Measurements from ENCODE around the gene CXCL9.
"Not testable (repeated sequence)": the region's sequence is repeated elsewhere in the genome, so short reads cannot be mapped to it uniquely, and the experiment has no call there.

DNA sequence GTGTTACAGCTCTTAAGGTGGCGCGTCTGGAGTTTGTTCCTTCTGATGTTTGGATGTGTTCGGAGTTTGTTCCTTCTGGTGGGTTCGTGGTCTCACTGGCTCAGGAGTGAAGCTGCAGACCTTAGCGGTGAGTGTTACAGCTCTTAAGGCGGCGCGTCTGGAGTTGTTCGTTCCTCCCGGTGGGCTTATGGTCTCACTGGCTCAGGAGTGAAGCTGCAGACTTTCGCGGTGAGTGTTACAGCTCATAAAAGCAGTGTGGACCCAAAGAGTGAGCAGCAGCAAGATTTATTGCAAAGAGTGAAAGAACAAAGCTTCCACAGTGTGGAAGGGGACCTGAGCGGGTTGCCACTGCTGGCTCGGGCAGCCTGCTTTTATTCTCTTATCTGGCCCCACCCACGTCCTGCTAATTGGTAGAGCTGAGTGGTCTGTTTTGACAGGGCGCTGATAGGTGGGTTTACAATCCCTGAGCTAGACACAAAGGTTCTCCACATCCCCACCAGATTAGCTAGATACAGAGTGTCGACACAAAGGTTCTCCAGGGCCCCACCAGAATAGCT, 42.6 kb upstream of the CXCL9 start:
- TF ChIP-seq, protein P1, sequence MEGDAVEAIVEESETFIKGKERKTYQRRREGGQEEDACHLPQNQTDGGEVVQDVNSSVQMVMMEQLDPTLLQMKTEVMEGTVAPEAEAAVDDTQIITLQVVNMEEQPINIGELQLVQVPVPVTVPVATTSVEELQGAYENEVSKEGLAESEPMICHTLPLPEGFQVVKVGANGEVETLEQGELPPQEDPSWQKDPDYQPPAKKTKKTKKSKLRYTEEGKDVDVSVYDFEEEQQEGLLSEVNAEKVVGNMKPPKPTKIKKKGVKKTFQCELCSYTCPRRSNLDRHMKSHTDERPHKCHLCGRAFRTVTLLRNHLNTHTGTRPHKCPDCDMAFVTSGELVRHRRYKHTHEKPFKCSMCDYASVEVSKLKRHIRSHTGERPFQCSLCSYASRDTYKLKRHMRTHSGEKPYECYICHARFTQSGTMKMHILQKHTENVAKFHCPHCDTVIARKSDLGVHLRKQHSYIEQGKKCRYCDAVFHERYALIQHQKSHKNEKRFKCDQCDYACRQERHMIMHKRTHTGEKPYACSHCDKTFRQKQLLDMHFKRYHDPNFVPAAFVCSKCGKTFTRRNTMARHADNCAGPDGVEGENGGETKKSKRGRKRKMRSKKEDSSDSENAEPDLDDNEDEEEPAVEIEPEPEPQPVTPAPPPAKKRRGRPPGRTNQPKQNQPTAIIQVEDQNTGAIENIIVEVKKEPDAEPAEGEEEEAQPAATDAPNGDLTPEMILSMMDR (IDR thresholded peaks at IDR 0.05) = not testable (repeated sequence)
- not testable (repeated sequence) for TF ChIP-seq POLR2A, EP300, POLR2AphosphoS5 (IDR thresholded peaks at IDR 0.05)

Data from stomach (tissue), 4 donors.